GM19025 (cell line): ENCODE measurements around the gene SCAPER.
"Not testable (repeated sequence)": the region's sequence is repeated elsewhere in the genome, so short reads cannot be mapped to it uniquely, and the experiment has no call there.

Experiments used
- ATAC-seq: cut with Tn5 transposase; IDR thresholded peaks from one replicate; pipeline ENCODE4 v1.9.1; 2021; ENCODE audit warnings: mild to moderate bottlenecking, low read depth, moderate library complexity; ENCODE audit not compliant: unreplicated experiment

Gene SCAPER

DNA sequence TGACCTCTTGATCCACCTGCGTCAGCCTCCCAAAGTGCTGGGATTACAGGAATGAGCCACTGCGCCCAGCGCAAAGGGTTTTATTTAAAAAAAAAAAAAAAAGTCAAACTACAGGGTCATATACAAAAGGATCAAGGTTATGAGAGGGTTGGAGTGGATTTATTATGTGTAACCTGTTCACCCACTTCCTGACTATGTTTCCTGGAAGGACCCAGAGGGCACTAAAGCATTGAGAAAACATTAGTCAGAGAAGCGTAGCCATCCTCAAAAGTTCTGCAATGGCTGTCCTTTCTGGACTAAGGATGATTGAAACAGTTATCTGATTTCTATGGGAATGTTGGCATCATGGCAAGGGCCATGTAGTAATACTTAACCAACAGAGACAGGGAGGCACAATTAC lies 7.3 kb upstream of the SCAPER start:
- ATAC-seq, result no peak

DNA sequence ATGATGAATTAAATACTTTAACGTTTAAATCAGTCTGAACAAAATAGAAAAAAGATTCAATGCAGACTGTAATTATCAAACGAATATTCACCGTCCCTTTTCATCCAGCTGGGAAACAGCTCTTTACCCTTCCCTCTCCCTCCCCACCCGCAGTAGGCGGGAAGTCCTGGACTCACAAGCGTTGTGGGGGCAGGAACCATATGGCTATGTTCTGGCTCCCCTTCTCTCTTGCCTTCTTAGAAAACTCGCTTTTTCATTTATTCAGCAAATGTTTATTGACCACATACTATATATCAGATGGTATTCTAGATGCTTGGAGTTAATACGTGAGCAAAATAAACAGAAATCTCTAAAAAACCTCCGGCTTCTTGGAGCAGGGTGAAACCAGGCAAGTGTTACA lies 715 bp upstream of the SCAPER start:
- ATAC-seq, result no peak

DNA sequence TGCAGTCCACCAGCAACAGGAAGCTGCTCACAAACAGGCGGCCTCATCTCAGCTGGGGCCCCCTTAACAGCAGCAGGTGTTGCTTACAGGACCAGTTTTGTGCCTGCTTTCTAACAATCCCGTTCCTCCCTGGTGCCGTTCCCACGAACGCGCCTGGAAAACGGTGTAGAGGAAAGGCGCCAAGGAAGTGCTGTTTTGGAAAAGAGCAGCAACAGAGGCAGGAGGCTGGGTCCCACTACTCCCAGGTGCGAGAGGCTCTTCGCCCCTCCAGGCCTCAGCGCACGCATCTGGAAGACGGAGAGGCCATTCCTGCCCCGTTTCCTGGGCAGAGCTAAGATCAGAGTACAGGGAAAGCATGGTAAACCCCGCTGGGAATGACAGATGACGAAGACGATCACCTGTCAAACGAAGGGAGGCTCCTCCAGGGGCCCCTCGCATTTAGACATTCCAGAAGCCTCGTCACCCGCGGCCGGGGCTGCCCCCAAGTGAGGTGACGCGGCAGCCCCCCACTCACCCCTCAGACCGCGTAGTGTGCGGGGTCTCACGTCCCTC lies 603 bp downstream of the SCAPER start:
- ATAC-seq, result peak; percentile 10

DNA sequence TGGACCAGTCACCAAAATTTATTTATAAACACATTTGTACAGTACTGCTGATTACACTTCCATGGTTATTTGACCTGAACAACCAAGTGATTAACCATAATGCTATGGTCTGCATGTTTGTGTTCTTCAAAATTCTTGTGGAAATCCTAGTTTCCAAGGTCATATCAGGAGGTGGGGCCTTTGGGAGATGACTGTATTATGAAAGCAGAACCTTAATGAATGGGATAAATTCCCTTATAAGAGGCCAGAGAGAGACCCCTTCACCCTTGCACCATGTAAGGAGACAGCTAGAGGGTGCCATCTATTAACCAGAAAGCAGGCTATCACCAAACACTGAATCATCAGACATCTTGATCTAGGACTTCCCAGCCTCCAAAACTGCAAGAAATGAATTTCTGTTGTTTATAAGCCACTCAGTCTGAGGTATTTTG lies 1.9 kb downstream of the SCAPER start:
- no peak for ATAC-seq

DNA sequence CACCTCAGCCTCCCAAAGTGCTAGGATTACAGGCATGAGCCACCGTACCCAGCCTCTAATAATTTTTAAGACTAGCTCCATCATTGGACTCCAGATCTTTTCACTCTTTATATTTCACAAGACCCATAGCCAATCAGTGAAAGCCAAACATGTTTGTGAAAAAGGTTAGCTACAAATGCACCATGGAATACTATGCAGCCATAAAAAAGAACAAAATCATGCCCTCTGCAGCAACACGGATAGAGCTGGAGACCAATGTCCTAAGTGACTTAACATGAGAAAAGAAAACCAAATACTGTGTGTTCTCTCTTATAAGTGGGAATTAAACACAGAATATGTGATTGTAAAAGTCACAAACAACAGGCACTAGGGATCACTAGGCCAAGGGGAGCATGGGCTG lies 3.2 kb downstream of the SCAPER start:
- ATAC-seq, result no peak

DNA sequence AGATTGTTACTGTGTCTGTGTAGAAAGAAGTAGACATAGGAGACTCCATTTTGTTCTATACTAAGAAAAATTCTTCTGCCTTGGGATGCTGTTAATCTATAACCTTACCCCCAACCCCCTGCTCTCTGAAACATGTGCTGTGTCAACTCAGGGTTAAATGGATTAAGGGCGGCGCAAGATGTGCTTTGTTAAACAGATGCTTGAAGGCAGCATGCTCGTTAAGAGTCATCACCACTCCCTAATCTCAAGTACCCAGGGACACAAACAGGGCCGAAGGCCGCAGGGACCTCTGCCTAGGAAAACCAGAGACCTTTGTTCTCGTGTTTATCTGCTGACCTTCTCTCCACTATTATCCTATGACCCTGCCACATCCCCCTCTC lies 5.2 kb downstream of the SCAPER start:
- ATAC-seq, result not testable (repeated sequence)

DNA sequence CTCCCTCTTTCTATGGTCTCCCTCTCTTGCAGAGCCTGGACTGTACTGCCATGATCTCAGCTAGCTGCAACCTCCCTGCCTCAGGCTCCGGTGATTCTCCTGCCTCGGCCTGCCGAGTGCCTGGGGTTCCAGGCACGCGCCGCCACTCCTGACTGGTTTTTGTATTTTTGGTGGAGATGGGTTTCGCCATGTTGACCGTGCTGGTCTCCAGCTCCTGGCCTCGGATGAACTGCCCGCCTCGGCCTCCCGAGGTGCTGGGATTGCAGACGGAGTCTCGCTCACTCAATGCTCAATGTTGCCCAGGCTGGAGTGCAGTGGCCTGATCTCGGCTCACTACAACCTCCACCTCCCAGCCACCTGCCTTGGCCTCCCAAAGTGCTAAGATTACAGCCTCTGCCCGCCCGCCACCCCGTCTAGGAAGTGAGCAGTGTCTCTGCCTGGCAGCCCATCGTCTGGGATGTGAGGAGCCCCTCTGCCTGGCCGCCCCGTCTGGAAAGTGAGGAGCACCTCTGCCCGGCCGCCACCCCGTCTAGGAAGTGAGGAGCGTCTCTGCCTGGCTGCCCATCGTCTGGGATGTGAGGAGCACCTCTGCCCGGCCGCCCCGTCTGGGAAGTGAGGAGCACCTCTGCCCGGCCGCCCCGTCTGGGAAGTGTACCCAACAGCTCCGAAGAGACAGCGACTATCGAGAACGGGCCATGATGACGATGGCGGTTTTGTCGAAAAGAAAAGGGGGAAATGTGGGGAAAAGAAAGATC lies 5.8 kb downstream of the SCAPER start:
- ATAC-seq, result not testable (repeated sequence)

DNA sequence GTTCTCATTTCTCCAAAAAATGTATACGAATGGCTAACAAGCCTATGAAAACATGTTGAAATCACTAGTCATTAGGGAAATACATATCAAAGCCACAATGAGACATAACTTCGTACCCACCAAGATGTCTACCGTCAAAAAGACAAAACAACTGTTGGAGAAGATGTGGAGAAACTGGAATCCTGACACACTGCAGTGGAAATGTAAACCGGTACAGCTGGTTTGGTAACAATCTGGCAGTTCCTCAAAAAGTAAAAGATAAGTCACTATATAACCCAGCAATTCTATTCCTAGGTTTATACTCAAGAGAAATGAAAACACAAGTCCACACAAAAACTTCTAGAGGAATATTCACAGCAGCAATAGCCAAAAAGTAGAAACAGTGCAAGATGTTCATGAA lies 7.0 kb downstream of the SCAPER start:
- ATAC-seq, result no peak

DNA sequence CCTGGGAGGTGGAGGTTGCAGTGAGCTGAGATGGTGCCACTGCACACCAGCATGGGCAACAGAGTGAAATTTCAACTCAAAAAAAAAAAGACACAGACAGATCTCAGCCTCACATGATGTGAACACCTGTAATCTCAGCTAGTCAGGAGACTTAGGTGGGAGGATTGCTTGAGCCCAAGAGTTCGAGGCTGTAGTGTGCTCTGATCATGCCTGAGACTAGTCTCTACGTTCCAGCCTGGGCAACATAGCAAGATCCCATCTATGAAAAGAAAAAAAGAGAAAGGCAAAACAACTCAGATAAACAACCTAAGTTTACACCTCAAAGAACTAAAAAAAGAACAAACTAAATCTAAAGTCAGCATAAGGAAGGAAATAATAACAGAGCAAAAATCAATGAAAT lies 11.0 kb downstream of the SCAPER start:
- no peak for ATAC-seq

DNA sequence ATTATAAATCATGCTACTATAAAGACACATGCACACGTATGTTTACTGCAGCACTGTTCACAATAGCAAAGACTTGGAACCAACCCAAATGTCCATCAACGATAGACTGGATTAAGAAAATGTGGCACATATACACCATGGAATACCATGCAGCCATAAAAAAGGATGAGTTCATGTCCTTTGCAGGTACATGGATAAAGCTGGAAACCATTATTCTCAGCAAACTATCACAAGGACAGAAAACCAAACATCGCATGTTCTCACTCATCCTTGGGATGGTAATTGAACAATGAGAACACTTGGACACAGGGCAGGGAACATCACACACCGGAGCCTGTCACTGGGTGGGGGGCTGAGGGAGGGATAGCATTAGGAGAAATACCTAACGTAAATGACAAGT lies 12.3 kb downstream of the SCAPER start:
- not testable (repeated sequence) for ATAC-seq

DNA sequence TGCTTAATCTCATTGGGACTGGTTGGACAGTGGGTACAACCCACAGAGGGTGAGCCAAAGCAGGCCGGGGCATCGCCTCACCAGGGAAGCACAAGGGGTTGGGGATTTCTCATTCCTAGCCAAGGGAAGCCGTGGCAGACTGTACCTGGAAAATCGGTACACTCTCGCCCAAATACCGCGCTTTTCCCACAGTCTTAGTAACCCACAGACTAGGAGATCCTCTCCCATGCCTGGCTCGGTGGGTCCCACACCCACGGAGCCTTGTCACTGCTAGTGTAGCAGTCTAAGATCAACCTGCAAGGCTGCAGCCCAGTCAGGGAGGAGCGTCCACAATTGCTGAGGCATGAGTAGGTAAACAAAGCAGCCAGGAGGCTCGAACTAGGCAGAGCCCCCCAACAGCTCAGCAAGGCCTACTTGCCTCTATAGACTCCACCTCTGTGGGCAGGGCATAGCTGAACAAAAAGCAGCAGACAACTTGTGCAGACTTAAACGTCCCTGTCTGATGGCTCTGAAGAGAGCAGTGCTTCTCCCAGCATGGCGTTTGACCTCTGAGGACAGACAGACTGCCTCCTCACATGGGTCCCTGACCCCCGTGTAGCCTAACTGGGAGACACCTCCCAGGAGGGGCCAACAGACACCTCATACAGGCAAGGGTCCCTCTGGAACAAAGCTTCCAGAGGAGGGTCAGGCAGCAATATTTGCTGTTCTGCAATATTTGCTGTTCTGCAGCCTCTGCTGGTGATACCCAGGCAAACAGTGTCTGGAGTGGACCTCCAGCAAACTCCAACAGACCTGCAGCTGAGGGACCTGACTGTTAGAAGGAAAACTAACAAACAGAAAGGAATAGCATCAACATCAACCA lies 17.6 kb downstream of the SCAPER start:
- not testable (repeated sequence) for ATAC-seq

DNA sequence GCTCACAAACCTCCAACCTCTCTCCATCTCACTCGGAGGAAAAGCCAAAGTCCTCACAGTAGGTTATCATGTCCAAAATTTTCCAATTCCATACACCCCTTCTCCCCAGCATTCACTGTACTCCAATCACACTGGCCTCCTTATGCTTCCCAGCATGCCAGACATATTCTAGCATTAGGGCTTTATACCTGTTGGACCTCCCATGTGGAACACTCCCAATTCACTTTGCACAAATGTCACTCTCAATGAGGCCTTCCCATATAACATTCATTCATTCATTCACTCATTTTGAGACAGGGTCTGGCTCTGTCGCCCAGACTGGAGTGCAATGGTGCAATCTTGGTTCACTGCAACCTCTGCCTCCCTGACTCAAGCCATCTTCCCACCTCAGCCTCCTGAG lies 19.9 kb downstream of the SCAPER start:
- ATAC-seq, result no peak

DNA sequence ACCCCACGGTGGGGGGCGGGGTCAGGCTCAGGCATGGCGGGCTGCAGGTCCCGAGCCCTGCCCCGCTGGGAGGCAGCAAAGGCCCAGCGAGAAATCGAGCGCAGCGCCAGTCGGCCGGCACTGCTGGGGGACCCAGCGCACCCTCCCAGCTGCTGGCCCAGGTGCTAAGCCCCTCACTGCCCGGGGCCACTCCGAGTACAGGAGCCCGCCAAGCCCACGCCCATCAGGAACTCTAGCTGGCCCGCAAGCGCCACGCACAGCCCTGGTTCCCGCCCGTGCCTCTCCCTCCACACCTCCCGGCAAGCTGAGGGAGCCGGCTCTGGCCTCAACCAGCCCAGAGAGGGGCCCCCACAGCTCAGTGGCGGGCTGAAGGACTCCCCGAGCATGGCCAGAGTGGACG lies 29.2 kb downstream of the SCAPER start:
- no peak for ATAC-seq

DNA sequence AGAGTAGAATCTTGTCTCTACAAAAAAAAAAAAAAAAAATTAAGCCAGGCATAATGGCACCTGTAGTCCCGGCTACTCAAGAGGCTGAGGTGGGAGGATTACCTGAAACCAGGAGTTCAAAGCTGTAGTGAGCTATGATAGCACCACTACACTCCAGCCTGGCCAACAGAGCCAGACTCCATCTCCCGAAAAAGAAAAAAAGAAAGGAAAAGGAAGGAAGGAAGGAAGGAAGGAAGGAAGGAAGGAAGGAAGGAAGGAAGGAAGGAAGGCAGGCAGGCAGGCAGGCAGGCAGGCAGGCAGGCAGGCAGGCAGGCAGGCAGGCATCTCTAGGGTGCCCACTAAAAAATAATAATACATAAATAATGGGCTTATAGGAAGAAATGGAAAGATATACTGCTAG lies 32.1 kb downstream of the SCAPER start:
- not testable (repeated sequence) for ATAC-seq

DNA sequence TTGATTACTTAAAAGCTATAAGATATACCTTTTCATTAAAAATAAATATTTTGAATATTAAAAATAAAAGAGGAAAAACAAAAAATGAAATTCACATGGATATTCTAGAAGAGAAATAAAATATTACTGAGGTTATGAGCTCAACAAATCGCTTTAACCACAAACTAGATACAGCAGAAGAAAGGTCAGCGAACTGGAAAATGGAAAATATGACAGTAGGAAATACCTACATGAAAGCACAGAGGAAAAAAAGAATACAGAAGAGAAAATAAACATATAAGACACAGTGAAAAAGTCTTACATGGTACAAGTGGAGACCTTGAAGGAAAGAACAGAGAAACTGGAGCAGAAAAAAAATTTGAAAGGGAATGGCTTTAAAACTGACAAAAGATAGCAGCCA lies 33.2 kb downstream of the SCAPER start:
- no peak for ATAC-seq

DNA sequence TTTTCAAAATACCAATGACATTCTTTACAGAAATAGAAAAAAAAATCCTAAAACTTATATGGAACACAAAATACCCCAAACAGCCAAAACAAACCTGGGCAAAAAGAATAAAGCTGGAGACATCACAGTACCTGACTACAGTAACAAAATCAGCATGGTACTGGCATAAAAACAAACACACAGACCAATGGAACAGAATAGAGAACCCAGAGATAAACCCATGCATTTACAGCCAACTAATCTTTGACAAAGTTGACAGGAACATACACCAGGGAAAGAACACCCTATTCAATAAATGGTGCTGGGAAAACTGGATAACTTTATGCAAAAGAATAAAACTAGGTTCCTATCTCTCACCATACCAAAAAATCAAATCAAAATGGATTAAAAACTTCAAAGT lies 36.4 kb downstream of the SCAPER start:
- ATAC-seq, result no peak

DNA sequence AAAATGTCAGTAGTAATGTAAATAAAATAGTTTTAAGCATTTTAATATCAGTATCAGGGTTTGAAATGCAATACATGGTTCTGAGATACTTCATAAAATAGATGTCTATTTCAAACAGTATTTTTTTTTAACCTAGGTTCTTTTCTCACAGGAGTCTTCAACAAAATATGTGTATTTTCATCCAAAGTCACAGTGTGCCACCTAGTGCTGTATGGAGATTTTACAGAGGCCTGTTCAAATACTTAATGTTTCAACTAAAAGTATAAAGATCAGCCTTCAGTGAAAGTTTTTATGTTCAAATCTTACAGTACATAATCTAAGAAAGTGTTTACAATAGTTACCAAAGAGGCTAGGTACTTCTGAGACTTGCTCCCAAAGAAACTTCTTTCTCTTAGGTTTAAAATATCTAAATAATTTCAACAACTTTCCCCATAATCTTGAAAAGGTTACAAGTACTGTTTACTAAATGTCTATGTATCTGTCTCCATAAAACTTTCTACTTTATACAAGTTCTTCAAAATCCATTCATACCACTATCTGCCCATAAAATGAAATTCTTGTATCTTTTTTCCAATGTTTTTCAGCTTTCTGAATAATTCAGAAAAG lies 38.3 kb downstream of the SCAPER start:
- ATAC-seq, result no peak

DNA sequence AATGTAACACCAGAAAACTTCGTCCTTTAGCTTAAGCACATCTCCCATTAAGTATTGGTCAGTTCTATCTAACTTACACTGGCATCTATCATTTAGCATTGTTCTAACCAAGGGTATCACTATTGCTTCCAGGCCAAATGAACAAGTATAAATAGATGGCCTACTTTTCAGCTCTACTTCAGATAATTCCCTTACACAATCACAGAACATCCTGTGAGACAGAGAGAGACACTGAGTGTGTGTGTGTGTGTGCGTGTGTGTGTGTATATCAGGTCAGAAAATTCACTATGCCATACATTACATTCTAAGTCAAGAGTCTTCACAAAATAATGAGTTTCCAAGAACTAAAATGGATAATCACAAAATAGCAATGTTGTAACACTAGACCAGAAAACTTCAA lies 39.1 kb downstream of the SCAPER start:
- ATAC-seq, result no peak

DNA sequence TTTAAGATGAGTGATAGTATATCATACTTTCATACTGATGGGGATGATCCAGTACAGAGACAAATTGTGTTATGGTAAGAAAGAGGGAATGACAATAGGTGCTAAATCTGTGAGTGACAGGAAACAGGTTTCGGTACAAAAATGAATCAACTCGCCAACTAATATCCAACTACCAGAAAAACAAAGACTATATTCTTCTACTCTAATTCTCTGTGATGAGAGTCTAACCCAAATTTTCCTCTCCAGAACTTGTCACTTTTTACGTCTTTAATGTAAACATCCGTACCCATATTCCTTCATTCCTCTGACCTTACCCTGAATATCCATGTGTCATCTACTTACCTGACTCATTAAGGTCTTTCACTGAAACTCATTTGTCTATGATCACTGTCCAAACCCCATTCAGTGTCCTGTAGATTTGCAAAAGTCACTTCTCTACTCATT lies 39.6 kb downstream of the SCAPER start:
- no peak for ATAC-seq

DNA sequence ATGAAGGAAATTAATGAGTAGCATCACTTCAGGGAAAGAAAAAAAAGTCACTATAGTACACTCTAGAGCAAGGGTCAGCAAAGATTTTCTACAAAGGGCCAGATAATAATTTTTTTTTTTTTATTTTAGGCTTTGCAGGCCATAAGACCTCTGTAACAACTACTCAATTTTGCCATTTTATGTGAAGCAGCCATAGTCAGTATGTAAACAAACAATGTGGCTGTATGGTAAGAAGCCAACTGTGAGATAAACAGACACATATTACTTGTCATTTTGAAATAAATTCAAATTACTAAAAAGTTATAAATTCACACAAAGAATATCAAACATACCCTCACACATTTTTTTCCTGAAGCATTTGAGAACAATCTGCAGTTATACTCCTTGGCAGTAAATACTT lies 40.6 kb downstream of the SCAPER start:
- no peak for ATAC-seq

DNA sequence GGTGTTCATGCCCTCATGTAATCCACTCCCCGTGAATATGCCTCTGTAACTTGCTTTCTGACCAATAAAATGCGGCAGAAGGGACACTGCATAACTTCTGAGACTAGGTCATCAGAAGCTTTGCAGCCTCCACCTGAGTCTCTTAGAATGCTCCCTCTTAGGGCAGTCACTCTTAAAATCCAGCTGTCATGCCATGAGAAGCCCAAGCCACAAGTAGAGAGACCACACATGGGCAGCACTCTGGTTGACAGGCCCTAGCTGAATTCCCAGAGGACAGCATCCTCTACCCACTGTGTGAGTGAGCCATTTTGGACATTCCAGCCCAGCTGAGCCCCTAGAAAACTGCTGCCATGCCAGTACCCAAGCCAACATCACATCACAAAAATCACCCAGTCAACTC lies 41.4 kb downstream of the SCAPER start:
- no peak for ATAC-seq
